ENCODE data around the gene PWWP2B. TPM values are rescaled to one million over a fixed set of nuclear protein-coding genes. Genes with fewer than 3 reads are reported as not detected.

PWWP2B gene
- total and polyA plus RNA-seq, 10 of the 15 experiments (the other 5 are each of a cell fraction or from before 2014, with no cell fraction given) = 0.04 to 0.87 (median 0.35) TPM; not detected in 4

DNA sequence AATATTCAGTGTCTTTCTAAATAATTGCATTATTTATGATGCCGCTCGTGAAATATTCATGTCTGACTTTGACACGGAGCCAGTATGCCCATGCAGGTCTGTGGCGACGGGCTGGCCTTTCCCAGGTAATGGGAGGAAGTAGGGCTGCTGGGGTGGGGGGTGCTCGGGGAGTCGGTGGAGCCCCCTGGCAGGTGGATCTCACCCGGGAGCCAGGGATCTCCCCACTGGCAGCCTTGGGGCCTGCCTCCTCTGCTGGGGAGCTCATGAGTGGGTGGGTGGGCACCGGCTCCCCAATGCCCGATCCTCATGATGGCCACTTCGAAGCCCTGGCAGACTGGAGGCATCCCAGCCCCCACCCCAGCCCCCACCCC lies 52.8 kb downstream of the PWWP2B start:
- Histone ChIP-seq H3K27me3 (replicated peaks in 1 of 2; ENCODE audit: control insufficient read depth in 2 of 2, insufficient read depth in 2 of 2, low read length in 1 of 2) (no peaks in the 10 kb centered on the region), H4K20me1 (ENCODE audit: control insufficient read depth, insufficient read depth) (no peaks in the 10 kb centered on the region), H3K36me3 (ENCODE audit: control insufficient read depth in 2 of 2, insufficient read depth in 2 of 2, low read length in 1 of 2) (no peaks in the 10 kb centered on the region), H3K9ac (ENCODE audit: control insufficient read depth, insufficient read depth, low read length) (no peak overlapping the region), H2AFZ (ENCODE audit: control insufficient read depth, low read depth, low read length) (no peak overlapping the region), H3K79me2 (ENCODE audit: control insufficient read depth, insufficient read depth, low read length) (no peaks in the 10 kb centered on the region), H3K27ac (ENCODE audit: control insufficient read depth, insufficient read depth) (no peak overlapping the region), H3K4me2 (ENCODE audit: control insufficient read depth, insufficient read depth) (no peak overlapping the region), H3K9me3 (replicated peaks; ENCODE audit: control insufficient read depth, insufficient read depth, low read length) (no peaks in the 10 kb centered on the region), H3K4me3 (no peak overlapping the region), H3K4me1 (ENCODE audit: control insufficient read depth, insufficient read depth, low read length) (peaks cover 25% of the 10 kb centered on the region)
- RAD21 ChIA-PET (ENCODE audit: unreplicated experiment) = no interaction called here
- no TSS peak for BruUV-seq (replicated peaks)
- DNase-seq (ENCODE audit: low read depth, low spot score) = no peak
- FAIRE-seq = no peak
- in situ Hi-C loops (cut with MboI) (loop anchor here (5.0 to 10.0 kb wide), 2 partner anchors 227 to 555 kb away; no protein-coding TSS in a partner anchor), intact Hi-C loops (cut with micrococcal nuclease; ENCODE audit: unreplicated experiment) (loop anchor here (5.0 kb wide), 1 partner anchor 52 kb away; the partner anchor contains the start of gene PWWP2B)
- CTCF ChIA-PET = no interaction called here
- no peak for ATAC-seq
- POLR2A ChIA-PET = no interaction called here
- 50% methylated on average over 8 of the region's 11 CpGs for WGBS (ENCODE audit: insufficient coverage, insufficient replicate concordance, low lambda C conversion rate, missing lambda C conversion rate)
- SMC1A ChIA-PET (ENCODE audit: uncharacterized antibody, unreplicated experiment) = no interaction called here
- TF ChIP-seq ZNF217 (IDR thresholded peaks at IDR 0.05) = no peak
- TF ChIP-seq ZNF384 (IDR thresholded peaks at IDR 0.05; ENCODE audit: borderline replicate concordance, low read depth, low read length) = no peak
- TF ChIP-seq, protein P1, sequence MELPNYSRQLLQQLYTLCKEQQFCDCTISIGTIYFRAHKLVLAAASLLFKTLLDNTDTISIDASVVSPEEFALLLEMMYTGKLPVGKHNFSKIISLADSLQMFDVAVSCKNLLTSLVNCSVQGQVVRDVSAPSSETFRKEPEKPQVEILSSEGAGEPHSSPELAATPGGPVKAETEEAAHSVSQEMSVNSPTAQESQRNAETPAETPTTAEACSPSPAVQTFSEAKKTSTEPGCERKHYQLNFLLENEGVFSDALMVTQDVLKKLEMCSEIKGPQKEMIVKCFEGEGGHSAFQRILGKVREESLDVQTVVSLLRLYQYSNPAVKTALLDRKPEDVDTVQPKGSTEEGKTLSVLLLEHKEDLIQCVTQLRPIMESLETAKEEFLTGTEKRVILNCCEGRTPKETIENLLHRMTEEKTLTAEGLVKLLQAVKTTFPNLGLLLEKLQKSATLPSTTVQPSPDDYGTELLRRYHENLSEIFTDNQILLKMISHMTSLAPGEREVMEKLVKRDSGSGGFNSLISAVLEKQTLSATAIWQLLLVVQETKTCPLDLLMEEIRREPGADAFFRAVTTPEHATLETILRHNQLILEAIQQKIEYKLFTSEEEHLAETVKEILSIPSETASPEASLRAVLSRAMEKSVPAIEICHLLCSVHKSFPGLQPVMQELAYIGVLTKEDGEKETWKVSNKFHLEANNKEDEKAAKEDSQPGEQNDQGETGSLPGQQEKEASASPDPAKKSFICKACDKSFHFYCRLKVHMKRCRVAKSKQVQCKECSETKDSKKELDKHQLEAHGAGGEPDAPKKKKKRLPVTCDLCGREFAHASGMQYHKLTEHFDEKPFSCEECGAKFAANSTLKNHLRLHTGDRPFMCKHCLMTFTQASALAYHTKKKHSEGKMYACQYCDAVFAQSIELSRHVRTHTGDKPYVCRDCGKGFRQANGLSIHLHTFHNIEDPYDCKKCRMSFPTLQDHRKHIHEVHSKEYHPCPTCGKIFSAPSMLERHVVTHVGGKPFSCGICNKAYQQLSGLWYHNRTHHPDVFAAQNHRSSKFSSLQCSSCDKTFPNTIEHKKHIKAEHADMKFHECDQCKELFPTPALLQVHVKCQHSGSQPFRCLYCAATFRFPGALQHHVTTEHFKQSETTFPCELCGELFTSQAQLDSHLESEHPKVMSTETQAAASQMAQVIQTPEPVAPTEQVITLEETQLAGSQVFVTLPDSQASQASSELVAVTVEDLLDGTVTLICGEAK (IDR thresholded peaks at IDR 0.05; ENCODE audit: borderline replicate concordance) = no peak
- TF ChIP-seq, protein P2, sequence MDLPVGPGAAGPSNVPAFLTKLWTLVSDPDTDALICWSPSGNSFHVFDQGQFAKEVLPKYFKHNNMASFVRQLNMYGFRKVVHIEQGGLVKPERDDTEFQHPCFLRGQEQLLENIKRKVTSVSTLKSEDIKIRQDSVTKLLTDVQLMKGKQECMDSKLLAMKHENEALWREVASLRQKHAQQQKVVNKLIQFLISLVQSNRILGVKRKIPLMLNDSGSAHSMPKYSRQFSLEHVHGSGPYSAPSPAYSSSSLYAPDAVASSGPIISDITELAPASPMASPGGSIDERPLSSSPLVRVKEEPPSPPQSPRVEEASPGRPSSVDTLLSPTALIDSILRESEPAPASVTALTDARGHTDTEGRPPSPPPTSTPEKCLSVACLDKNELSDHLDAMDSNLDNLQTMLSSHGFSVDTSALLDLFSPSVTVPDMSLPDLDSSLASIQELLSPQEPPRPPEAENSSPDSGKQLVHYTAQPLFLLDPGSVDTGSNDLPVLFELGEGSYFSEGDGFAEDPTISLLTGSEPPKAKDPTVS (IDR thresholded peaks at IDR 0.05; ENCODE audit: low read depth, low read length) = no peak
- TF ChIP-seq, protein P3, sequence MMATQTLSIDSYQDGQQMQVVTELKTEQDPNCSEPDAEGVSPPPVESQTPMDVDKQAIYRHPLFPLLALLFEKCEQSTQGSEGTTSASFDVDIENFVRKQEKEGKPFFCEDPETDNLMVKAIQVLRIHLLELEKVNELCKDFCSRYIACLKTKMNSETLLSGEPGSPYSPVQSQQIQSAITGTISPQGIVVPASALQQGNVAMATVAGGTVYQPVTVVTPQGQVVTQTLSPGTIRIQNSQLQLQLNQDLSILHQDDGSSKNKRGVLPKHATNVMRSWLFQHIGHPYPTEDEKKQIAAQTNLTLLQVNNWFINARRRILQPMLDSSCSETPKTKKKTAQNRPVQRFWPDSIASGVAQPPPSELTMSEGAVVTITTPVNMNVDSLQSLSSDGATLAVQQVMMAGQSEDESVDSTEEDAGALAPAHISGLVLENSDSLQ (IDR thresholded peaks at IDR 0.05) = no peak
- TF ChIP-seq, protein P4, sequence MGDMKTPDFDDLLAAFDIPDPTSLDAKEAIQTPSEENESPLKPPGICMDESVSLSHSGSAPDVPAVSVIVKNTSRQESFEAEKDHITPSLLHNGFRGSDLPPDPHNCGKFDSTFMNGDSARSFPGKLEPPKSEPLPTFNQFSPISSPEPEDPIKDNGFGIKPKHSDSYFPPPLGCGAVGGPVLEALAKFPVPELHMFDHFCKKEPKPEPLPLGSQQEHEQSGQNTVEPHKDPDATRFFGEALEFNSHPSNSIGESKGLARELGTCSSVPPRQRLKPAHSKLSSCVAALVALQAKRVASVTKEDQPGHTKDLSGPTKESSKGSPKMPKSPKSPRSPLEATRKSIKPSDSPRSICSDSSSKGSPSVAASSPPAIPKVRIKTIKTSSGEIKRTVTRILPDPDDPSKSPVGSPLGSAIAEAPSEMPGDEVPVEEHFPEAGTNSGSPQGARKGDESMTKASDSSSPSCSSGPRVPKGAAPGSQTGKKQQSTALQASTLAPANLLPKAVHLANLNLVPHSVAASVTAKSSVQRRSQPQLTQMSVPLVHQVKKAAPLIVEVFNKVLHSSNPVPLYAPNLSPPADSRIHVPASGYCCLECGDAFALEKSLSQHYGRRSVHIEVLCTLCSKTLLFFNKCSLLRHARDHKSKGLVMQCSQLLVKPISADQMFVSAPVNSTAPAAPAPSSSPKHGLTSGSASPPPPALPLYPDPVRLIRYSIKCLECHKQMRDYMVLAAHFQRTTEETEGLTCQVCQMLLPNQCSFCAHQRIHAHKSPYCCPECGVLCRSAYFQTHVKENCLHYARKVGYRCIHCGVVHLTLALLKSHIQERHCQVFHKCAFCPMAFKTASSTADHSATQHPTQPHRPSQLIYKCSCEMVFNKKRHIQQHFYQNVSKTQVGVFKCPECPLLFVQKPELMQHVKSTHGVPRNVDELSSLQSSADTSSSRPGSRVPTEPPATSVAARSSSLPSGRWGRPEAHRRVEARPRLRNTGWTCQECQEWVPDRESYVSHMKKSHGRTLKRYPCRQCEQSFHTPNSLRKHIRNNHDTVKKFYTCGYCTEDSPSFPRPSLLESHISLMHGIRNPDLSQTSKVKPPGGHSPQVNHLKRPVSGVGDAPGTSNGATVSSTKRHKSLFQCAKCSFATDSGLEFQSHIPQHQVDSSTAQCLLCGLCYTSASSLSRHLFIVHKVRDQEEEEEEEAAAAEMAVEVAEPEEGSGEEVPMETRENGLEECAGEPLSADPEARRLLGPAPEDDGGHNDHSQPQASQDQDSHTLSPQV (IDR thresholded peaks at IDR 0.05) = no peak
- no peak for TF ChIP-seq SPI1 (IDR thresholded peaks at IDR 0.05; ENCODE audit: borderline replicate concordance, insufficient read depth, low read depth, low read length)
- no peak for TF ChIP-seq STAT3 (IDR thresholded peaks at IDR 0.05; ENCODE audit: low read depth, low read length)
- no peak for TF ChIP-seq PML (IDR thresholded peaks at IDR 0.05; ENCODE audit: low read length)
- TF ChIP-seq, protein P5, sequence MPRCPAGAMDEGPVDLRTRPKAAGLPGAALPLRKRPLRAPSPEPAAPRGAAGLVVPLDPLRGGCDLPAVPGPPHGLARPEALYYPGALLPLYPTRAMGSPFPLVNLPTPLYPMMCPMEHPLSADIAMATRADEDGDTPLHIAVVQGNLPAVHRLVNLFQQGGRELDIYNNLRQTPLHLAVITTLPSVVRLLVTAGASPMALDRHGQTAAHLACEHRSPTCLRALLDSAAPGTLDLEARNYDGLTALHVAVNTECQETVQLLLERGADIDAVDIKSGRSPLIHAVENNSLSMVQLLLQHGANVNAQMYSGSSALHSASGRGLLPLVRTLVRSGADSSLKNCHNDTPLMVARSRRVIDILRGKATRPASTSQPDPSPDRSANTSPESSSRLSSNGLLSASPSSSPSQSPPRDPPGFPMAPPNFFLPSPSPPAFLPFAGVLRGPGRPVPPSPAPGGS (IDR thresholded peaks at IDR 0.05; ENCODE audit: borderline replicate concordance, insufficient read depth, low read depth, low read length, poor library complexity, severe bottlenecking) = no peak
- no peak for TF ChIP-seq BRCA1 (IDR thresholded peaks at IDR 0.05; ENCODE audit: low read depth, low read length)
- TF ChIP-seq SIX5 (IDR thresholded peaks at IDR 0.05; ENCODE audit: low read depth, low read length, severe bottlenecking) = no peak
